NCI-H460 (cell line): Measurements from ENCODE around the gene ENTPD1. TPM values are rescaled to one million over a fixed set of nuclear protein-coding genes. Genes with fewer than 3 reads are reported as not detected.
"Not testable (repeated sequence)": the region's sequence is repeated elsewhere in the genome, so short reads cannot be mapped to it uniquely, and the experiment has no call there.

Experiments used
- DNase-seq: peaks from one replicate; pipeline ENCODE4 v3.0.0-alpha.2; 2016; ENCODE audit warnings: low read depth; ENCODE audit errors: extremely low read depth
- total RNA-seq: library from RNA; depleted of rRNA; stranded (reverse); fragments of >200 nt; shearing (Covaris generic); gene quantifications from 2 replicates; pipeline ENCODE4 v1.2.3, GENCODE V29; 2014

ENTPD1 gene
- total RNA-seq, 1 experiment from 2014 or later, result not detected

DNA sequence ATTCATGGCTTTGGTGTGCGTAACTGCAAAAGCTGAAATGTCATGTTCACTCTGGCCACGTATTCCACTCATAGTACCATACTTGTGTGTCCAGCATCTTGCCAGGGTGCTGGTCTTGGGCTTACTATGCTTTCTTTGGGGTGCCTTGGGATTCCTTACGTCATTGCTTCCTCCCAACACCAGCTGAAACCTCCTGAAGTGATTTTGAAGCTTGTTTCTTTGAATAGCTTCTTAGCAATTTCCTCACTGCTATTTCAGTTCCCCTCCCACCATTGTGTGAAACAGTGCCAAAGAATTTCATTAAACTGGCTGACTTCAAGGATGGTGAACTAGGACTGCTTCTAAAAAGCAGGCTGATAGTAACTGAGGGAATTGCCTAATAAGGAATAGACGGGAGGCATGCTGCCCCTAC is 36.9 kb downstream of the ENTPD1 start:
- DNase-seq, result no peak

DNA sequence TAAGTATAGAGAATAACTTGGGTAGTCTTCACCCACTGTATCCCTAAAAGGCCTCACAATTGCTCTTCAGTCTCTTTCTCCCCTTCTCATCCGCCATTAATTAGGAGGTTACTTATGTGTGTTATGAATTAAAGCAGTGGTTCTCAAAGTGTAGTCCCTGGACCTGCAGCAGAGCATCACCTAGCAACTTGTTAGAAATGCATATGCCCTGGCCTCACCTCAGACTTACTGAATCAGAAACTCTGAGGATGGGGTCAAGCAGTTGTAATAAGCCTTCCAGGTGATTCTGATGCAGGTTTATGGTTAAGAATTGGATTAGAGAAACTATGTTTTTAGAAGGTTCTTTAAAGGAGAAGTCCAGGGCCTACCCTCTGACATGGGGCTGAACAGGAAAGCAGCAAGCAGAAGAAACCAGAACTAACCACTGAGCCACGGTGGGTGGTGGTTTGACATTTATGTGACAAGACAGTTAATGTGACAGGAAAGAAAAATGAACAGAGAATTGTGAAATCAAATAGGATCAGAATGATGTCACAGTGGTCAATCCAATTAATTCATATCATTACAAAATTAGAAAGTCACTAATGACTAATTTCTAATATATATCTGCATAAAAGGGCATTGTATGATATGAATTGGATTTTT is 37.6 kb downstream of the ENTPD1 start:
- no peak for DNase-seq

DNA sequence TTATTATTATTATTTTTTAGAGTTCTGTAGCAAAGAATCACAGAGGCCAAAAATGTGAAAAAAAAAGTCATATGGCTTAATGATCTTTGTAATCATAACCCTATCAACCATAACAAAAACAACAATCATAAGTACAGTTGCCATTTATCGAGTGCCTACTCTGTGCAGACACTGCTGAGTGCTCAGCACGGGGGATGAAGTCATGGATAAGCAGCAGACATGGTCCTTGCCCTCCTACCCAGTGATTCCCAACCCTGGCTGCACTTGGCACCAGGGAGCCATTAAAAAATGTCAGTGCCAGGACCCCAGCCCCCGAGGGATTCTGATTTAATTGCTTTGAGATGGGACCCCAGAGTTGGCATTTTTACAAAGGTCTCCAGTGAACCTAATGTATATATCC is 38.2 kb downstream of the ENTPD1 start:
- DNase-seq, result no peak

DNA sequence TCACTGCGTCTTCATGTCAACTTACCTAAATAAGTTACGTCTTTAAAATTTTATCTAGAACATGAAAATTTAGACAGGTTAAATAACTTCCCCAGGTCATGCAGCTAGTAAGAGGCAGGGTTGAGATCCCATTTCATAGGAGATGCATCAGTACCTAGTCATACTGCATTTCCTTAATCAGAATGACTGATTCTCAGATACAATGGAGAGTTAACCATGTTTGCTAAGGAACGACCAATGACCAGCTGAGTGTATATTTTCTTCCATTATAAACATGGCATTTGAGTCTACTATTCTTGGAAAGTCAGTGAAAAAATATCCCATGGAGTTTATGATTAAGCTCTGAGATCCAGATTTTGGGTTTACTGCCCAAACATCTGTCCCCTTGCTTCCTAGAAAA is 39.6 kb downstream of the ENTPD1 start:
- DNase-seq, result no peak

DNA sequence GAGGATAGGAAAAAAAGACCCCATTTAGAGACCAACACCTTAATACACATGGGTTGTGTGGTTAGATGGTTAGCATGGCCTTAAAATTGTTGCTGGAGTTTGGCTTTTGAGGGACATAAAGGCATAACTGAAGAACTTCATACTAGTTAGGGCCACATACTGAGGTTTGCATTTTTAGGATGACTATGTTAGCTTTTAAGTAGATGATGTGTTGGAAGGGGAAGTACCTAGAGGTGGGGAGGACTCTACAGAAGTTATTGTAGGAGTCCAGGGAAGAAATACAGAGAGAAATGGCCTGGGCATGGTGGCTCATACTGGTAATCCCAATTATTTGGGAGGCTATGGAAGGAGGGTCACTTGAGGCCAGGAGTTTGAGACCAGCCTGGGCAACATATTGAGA is 40.5 kb downstream of the ENTPD1 start:
- no peak for DNase-seq

DNA sequence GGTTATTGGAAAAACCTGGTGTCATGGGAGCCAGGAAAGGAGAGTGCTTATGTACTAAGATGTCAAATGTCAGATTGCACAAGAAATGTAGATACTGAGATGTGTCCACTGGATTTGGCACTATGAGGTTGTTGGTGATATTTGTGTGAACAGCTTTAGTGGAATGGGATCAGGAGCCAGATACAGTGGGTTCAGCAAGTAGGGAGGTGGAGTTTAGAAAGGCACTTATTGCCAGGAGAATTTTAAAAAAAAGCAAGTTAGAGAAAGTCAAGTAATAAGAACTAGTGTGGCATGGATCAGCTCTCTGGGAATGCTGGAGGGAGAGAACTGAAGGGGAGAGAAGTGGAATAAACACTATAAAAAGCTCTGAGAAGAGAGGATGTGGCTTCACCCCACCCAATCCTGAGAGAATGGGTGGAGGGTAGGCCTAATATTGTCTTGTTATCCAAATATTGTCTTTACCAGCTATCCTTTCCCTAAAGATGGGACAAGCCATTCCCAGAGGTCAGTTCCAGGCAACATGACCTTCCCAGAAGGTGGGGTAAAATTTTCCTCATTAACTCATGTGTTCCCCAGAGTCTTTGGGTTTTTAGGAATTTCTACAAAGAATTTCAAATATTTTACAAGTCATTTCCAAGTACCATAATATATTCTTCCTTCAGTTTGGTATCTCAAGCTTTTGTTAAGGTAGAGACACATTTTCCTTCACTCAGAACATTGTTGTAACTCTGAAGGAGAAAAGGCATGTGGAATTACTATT is 42.3 kb downstream of the ENTPD1 start:
- DNase-seq, result no peak

DNA sequence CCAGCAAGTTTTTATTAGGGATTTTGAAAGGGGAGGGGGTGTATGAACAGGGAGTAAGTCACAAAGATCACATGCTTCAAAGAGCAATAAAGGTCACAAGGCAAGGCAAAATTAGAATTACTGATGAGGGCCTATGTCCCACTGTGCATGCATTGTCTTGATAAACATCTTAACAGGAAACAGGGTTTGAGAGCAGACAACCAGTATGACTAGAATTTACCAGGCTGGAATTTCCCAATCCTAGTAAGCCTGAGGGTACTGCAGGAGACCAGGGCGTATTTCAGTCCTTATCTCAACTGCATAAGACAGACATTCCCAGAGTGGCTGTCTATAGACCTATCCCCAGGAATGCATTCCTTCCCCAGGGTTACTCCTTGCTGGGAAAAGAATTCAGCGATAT is 44.3 kb downstream of the ENTPD1 start:
- not testable (repeated sequence) for DNase-seq

DNA sequence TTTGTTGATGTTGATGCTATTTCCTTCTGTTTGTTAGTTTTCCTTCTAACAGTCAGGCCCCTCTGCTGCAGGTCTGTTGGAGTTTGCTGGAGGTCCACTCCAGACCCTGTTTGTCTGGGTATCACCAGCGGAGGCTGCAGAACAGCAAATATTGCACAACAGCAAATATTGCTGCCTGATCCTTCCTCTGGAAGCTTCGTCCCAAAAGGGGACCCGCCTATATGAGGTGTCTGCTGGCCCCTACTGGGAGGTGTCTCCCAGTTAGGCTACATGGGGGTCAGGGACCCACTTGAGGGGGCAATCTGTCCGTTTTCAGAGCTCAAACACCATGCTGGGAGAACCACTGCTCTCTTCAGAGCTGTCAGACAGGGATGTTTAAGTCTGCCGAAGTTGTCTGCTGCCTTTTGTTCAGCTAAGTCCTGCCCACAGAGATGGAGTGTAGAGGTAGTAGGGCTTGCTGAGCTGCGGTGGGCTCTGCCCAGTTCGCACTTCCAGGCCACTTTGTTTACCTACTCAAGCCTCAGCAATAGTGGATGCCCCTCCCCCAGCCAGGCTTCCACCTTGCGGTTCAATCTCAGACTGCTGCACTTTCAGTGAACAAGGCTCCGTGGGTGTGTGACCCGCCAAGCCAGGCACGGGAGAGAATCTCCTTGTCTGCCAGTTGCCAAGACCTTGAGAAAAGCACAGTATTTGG is 50.9 kb downstream of the ENTPD1 start:
- not testable (repeated sequence) for DNase-seq

DNA sequence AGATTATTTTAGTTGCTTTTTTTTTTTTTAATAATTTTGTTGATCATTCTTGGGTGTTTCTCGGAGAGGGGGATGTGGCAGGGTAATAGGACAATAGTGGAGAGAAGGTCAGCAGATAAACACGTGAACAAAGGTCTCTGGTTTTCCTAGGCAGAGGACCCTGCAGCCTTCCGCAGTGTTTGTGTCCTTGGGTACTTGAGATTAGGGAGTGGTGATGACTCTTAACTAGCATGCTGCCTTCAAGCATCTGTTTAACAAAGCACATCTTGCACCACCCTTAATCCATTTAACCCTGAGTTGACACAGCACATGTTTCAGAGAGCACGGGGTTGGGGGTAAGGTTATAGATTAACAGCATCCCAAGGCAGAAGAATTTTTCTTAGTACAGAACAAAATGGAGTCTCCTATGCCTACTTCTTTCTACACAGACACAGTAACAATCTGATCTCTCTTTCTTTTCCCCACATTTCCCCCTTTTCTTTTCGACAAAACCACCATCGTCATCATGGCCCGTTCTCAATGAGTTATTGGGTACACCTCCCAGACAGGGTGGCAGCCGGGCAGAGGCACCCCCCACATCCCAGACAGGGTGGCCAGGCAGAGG is 52.8 kb downstream of the ENTPD1 start:
- DNase-seq, result not testable (repeated sequence)

DNA sequence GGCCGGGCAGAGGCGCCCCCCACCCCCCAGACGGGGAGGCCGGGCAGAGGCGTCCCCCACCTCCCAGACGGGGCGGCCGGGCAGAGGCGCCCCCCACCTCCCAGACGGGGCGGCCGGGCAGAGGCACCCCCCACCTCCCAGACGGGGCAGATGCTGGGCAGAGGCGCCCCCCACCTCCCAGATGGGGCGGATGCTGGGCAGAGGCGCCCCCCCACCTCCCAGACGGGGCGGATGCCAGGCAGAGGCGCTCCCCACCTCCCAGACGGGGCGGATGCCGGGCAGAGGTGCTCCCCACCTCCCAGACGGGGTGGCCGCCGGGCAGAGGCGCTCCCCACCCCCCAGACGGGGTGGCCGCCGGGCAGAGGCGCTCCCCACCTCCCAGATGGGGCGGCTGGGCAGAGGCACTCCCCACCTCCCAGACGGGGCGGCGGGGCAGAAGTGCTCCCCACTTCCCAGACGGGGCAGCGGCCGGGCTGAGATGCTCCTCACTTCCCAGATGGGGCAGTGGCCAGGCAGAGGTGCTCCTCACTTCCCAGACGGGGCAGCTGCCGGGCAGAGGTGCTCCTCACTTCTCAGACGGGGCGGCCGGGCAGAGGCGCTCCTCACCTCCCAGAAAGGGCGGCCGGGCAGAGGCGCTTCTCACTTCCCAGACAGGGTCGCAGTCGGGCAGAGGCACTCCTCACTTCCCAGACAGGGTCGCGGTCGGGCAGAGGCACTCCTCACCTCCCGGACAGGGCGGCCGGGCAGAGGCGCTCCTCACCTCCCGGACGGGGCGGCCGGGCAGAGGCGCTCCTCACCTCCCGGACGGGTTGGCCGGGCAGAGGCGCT is 53.6 kb downstream of the ENTPD1 start:
- no peak for DNase-seq

DNA sequence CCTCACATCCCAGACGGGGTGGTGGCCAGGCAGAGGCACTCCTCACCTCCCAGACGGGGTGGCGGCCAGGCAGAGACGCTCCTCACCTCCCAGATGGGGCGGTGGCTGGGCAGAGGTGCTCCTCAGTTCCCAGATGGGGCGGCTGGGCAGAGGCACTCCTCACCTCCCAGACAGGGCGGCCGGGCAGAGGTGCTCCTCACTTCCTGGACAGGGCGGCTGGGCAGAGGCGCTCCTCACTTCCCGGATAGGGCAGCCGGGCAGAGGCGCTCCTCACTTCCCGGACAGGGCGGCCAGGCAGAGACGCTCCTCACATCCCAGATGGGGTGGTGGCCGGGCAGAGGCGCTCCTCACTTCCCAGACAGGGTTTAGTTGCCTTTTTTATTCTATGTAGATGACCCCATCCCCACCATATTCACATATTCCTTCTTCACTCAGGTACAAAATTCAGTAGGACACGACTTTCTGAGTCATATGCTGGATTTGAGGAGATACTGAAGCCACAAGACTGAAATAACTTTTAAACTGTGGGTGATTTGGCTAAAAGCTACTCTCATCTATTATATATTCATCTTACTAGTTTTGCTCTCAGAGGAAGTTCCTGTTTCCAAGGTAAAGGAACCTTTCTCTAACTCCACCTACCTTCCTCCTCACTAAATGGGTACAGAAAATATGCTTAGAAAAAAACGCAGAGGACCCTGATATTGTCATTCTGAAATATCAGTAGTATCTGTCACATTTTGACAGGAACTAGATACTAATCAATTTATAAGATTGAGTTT is 54.4 kb downstream of the ENTPD1 start:
- no peak for DNase-seq

DNA sequence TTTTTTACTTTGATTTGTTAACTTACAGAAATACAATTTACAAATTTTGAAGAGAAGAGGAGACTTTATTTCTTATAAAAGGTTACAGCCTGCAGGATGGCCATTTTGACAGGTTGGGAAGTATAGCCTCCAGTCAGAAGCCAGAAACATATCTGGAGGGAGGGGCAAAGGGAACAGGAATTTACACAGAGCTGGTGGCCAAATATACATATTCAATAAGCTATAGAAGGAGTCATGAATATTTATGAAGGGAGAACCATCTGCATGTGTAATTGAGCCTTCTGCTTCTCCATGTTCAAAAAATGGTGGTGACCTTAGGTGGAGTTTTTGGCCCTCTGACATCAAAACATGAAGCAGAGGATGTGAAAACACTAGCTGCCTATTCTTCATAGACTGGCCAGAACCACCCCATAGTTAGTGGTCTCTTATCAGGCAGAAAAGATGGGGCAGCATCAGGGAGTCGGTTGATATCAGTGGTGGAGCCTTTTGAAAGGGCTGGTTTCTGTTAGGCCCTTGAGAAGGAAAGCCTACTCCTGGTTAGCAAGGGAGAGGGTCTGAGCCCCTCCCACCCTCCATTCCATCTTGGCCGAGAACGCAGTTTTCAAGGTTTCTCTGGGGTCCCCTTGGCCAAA is 57.2 kb downstream of the ENTPD1 start:
- DNase-seq, result no peak

DNA sequence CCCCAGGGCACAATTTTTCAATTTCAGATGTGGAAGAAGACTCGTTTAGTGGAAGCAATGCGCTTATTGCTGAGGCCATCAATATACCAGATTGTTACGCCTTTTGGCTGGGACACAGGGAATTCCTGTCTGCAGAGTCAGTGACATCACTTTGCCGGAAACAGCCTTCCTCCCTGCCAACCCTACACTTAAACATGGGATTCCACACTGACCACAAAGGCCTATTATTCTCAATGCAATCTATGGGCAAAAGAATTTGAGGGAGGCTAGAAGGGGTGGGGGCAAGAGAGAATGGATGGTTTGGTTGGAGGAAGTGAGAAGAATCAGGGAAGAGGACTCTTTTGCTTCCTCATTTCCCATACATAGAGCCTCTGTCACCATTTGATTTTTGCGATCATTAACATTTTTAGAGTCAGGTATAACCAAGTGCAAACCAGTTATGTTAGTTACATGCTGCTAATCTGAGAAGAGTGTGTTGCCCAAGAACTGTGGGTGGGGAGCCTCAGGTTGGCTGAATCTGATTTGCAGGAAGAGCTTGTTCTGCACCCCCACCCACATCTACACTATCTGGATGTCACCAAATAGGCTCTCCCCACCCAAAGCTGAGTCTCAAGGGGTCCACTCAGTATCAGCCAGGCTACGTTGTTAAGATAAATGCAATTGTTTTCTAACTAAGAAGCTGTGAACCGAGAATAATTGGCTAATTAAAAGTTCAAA is 58.2 kb downstream of the ENTPD1 start:
- DNase-seq, result no peak

DNA sequence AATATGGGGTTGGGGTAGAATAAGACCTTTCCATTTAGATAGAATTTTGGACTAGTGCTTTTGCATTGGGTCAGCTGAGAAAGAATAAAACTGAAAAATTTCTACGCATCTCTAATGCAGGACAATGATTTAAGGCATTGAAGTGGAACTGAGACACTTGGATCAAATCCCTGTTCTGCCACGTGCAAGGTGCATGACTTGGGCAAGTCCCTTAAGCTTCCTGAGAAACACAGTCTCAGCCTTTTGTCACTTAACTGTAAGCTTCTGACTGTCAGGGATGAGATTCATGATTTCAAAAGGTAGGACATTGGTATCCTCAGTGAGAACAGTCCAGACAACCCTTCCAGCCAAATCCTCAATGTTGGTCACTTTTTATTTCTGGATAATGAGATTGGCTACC is 59.2 kb downstream of the ENTPD1 start:
- DNase-seq, result no peak

DNA sequence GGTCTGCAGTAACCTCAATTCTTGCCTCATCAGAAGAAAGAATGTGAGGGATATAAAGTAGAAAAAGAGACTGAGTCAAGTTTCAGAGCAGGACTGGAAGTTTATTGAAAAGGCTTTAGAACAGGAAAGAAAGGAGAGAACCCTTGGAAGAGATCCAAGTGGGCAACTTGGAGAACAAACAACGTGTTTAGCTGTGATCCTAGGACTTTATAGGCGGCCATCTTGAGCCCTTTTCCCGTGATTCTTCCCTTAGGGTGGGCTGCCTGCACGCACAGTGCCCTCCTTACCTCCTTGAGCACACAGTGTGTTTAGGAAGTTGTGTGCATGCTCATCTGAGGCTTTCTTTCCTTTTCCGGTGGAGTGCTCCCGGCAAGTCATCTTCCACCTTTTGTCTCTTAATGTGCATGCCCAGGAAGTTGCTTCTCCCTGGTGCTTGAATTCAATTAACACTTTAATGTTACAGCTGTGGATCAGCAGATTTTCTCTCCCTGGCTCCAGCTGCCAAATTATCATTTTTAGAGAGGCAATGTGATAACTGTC is 59.8 kb downstream of the ENTPD1 start:
- no peak for DNase-seq

DNA sequence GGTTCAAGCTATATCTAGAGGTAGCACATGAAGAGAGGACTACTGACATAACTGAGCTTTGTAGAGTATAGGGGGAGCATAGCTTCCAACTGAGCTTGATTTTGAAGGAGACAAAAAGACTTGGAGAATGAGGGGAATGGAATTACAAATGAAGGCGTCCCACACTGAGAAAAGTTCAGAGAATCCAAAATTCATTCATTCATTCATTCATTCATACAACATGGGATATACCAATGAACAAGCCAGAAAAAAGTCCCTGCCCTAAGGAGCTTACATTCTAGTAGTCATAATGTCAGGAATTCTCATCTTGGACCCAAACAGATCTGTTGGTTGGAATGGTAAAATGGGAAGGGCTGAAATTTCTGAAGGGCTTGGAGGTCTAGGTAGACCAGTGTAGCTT is 62.0 kb downstream of the ENTPD1 start:
- no peak for DNase-seq

DNA sequence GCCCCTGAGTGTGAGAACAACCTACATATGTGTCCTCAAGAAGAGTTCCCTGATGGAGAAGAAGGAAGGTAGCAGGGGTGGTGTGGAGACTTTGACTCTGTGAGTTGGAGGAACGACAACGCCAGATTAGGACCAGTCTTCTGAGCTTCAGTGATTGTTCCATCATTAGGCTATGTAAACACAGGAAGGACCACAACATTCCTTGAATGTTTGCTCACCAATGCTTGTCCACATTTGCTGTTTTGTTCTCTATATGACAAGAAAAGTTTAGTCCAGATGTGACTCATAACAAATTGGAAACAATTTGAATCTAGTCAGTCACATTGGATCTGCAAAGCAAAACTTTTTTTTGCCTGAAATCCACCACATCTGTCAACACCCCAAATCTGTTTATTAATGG is 62.7 kb downstream of the ENTPD1 start:
- DNase-seq, result no peak

DNA sequence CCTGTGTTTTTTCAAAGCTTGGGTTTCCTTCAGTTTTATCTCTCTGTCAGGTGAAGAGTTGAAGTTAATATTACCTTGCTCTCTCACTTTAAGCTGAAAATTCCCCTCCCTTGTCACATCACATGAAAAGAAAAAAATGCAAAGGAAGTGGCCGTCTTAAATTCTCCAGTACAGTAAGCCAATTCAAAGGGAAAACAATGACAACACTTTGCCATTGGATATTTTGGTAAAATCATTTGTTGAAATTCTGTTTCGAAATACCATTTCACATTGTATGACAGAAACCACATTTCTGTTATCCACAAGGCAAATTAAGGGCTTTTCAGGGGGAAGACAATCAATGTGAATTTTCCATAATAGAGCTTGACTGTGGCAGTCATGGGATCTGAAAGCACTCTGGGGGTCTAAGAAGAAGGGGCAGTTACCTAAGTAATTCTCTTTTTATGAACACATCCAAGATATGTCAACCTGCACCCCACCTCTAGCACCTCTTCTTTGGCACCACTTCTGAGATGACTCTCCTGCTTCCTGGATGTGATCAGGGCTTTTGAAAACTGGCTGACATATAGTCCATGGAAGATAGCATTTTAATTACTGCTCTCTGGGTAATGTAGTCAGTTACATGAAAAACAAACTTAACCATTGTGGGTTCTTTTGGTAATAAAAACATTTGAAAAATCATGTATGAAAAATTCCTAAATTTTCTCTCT is 63.8 kb downstream of the ENTPD1 start:
- DNase-seq, result no peak
